GM12878 (cell line): ENCODE data around the gene KRTAP10-9. TPM values are rescaled to one million over a fixed set of nuclear protein-coding genes. Genes with fewer than 3 reads are reported as not detected.

Source experiments
- ATAC-seq: fragments of 200-7000 bp; cut with Tn5 transposase; 3 replicates; pipeline ENCODE4 v1.9.1; 2020; ENCODE audit warnings: mild to moderate bottlenecking, moderate library complexity
- BruUV-seq: library from RNA; stranded (reverse); fragments of 400-500 nt; replicated peaks from 2 replicates; lab custom pipeline; 2021; lab: Mats Ljungman, UMichigan
- CTCF ChIA-PET: fragments of 300-600 bp; sonication (Branson Sonifier 250); formaldehyde crosslinking; extraction: SDS; loops from one replicate; lab custom pipeline; 2021; ENCODE audit warnings: inconsistent platforms; lab: Yijun Ruan, JAX
- POLR2A ChIA-PET: fragments of 350-600 bp; formaldehyde crosslinking; extraction: SDS; loops from one replicate; lab custom pipeline; 2021; ENCODE audit warnings: inconsistent platforms; lab: Charles Lee
- RAD21 ChIA-PET: fragments of 300-600 bp; sonication (Branson Sonifier 250); formaldehyde crosslinking; loops from one replicate; lab custom pipeline; 2023; ENCODE audit warnings: antibody characterized with exemption; ENCODE audit not compliant: unreplicated experiment; lab: Charles Lee
- SMC1A ChIA-PET: fragments of 300-600 bp; sonication (Branson Sonifier 250); formaldehyde crosslinking; loops from one replicate; lab custom pipeline; 2023; ENCODE audit not compliant: unreplicated experiment, uncharacterized antibody; lab: Charles Lee
- DNase-seq: peaks from one replicate; pipeline ENCODE4 v3.0.0-alpha.2; 2011; ENCODE audit warnings: low read depth, low spot score
- FAIRE-seq: peaks from 3 replicates; lab custom pipeline; 2011; peaks lifted over from hg19 to GRCh38; lab: Jason Lieb, UNC
- H2AFZ ChIP-seq: 2 replicates; pipeline ENCODE4 v1.6.0; 2011; ENCODE audit warnings: low read depth, low read length, control low read depth; ENCODE audit not compliant: control insufficient read depth
- H3K27ac ChIP-seq: 2 replicates; pipeline ENCODE4 v1.5.1; 2011; ENCODE audit warnings: control low read depth; ENCODE audit not compliant: control insufficient read depth, insufficient read depth
- H3K27me3 ChIP-seq, 2 experiments: replicated peaks in 1 of 2; 2 replicates each; pipeline versions ENCODE4 v1.6.0 to v1.6.1; 2011; ENCODE audit warnings: low read length in 1 of 2; ENCODE audit not compliant: control insufficient read depth in 2 of 2, insufficient read depth in 2 of 2
- H3K36me3 ChIP-seq, 2 experiments: 2 replicates each; pipeline ENCODE4 v1.5.1; 2011; ENCODE audit warnings: low read length in 1 of 2; ENCODE audit not compliant: control insufficient read depth in 2 of 2, insufficient read depth in 2 of 2
- H3K4me1 ChIP-seq: 2 replicates; pipeline ENCODE4 v1.6.1; 2011; ENCODE audit warnings: mild to moderate bottlenecking, low read length, moderate library complexity, mixed read lengths; ENCODE audit not compliant: control insufficient read depth, insufficient read depth
- H3K4me2 ChIP-seq: 2 replicates; pipeline ENCODE4 v1.6.0; 2011; ENCODE audit warnings: control low read depth; ENCODE audit not compliant: control insufficient read depth, insufficient read depth
- H3K4me3 ChIP-seq: fragments of 200-600 bp; sonication (generic); 2 replicates; pipeline ENCODE4 v1.5.1; 2016
- H3K79me2 ChIP-seq: 2 replicates; pipeline ENCODE4 v1.6.0; 2011; ENCODE audit warnings: low read length; ENCODE audit not compliant: control insufficient read depth, insufficient read depth
- H3K9ac ChIP-seq: 2 replicates; pipeline ENCODE4 v1.8.0; 2011; ENCODE audit warnings: low read length, control low read depth, mixed read lengths; ENCODE audit not compliant: control insufficient read depth, insufficient read depth
- H3K9me3 ChIP-seq: replicated peaks from 3 replicates; pipeline ENCODE4 v1.5.1; 2011; ENCODE audit warnings: mild to moderate bottlenecking, low read length; ENCODE audit not compliant: control insufficient read depth, insufficient read depth
- H4K20me1 ChIP-seq: 2 replicates; pipeline ENCODE4 v1.6.0; 2011; ENCODE audit not compliant: control insufficient read depth, insufficient read depth
- CEBPZ ChIP-seq: fragments of 150-350 bp; IDR thresholded peaks from 2 replicates; pipeline ENCODE4 v1.6.1; 2016; ENCODE audit warnings: low read depth, low read length
- EZH2 ChIP-seq: IDR thresholded peaks from 2 replicates; pipeline ENCODE4 v1.6.1; 2012; ENCODE audit warnings: low read depth, mild to moderate bottlenecking, control low read depth, inconsistent platforms, low read length, borderline replicate concordance; ENCODE audit not compliant: control insufficient read depth
- HDAC6 ChIP-seq: fragments of 200-600 bp; sonication (generic); IDR thresholded peaks from one replicate; pipeline ENCODE4 v1.8.0; 2017; ENCODE audit warnings: antibody characterized with exemption; ENCODE audit not compliant: unreplicated experiment
- MEF2B ChIP-seq: fragments of 450-650 bp; IDR thresholded peaks from 2 replicates; pipeline ENCODE4 v1.6.1; 2018; ENCODE audit warnings: mild to moderate bottlenecking, moderate library complexity; ENCODE audit not compliant: partially characterized antibody, poor library complexity, severe bottlenecking
- RAD21 ChIP-seq: IDR thresholded peaks from 2 replicates; pipeline ENCODE4 v1.6.1; 2011; ENCODE audit warnings: mild to moderate bottlenecking, low read depth, low read length, moderate library complexity; ENCODE audit not compliant: insufficient read depth
- SMAD5 ChIP-seq: IDR thresholded peaks from 2 replicates; pipeline ENCODE4 v1.6.1; 2016; ENCODE audit warnings: antibody characterized with exemption, low read depth
- ZBTB33 ChIP-seq: fragments of 450-650 bp; IDR thresholded peaks from 2 replicates; pipeline ENCODE4 v1.6.1; 2017; ENCODE audit warnings: mild to moderate bottlenecking
- WGBS: methylation state at CpG from one replicate; pipeline ENCODE4 v1.1.6; 2016; ENCODE audit warnings: low lambda C conversion rate; ENCODE audit not compliant: insufficient replicate concordance, insufficient coverage; ENCODE audit errors: missing lambda C conversion rate; 5-methylcytosine and 5-hydroxymethylcytosine counted together
- in situ Hi-C: fragments of 300-500 bp; cut with MboI; formaldehyde crosslinking; loops from 9 replicates; pipeline ENCODE4 v1.14.3; 2018; ENCODE audit warnings: mixed read lengths
- intact Hi-C: fragments of 100-400 bp; cut with micrococcal nuclease; formaldehyde crosslinking; loops from one replicate; pipeline ENCODE4 v1.14.2; 2022; ENCODE audit not compliant: unreplicated experiment
- polyA plus RNA-seq, 11 experiments: library from polyadenylated mRNA; depleted of rRNA in 4 of 11; unstranded in 6 of 11; stranded (reverse) in 5 of 11; fragments of >200 nt; fragmentation: Nextera tagmentation in 4 of 11; fragmentation: Illumina TruSeq in 1 of 11; extraction: Ambion mirVana in 4 of 11; extraction: Trizol in 1 of 11; gene quantifications; 1 replicate in 1 of 11; 2 replicates in 10 of 11; pipeline versions ENCODE4 v1.2.1 to v1.2.3, GENCODE V29; 2011 to 2016; ENCODE audit warnings: inconsistent platforms in 2 of 11, missing spikeins in 2 of 11, low read depth in 1 of 11
- total RNA-seq, 4 experiments: library from RNA; depleted of rRNA in 3 of 4; stranded (reverse); fragments of >200 nt in 3 of 4; fragmentation: Illumina TruSeq in 1 of 4; extraction: Trizol in 1 of 4; gene quantifications; 2 replicates each; pipeline versions ENCODE4 v1.2.1 to v1.2.3, GENCODE V29; 2013 to 2021
- TF ChIP-seq, protein P1 (sequence below): fragments of 150-350 bp; IDR thresholded peaks from 2 replicates; pipeline ENCODE4 v1.6.1; 2014; ENCODE audit warnings: mild to moderate bottlenecking, low read depth, low read length
- TF ChIP-seq, protein P2 (sequence below): fragments of 450-650 bp; formaldehyde crosslinking; IDR thresholded peaks from 2 replicates; pipeline ENCODE4 v1.4.0; 2020; ENCODE audit warnings: mild to moderate bottlenecking, moderate library complexity
- TF ChIP-seq, protein P3 (sequence below): IDR thresholded peaks from 2 replicates; pipeline ENCODE4 v1.6.1; 2011; ENCODE audit warnings: borderline replicate concordance, low read depth, mild to moderate bottlenecking, moderate library complexity, low read length; ENCODE audit not compliant: insufficient read depth, poor library complexity, severe bottlenecking

Gene KRTAP10-9
- total and polyA plus RNA-seq, 10 of the 15 experiments (the other 5 are each of a cell fraction or from before 2014, with no cell fraction given) = not detected

DNA sequence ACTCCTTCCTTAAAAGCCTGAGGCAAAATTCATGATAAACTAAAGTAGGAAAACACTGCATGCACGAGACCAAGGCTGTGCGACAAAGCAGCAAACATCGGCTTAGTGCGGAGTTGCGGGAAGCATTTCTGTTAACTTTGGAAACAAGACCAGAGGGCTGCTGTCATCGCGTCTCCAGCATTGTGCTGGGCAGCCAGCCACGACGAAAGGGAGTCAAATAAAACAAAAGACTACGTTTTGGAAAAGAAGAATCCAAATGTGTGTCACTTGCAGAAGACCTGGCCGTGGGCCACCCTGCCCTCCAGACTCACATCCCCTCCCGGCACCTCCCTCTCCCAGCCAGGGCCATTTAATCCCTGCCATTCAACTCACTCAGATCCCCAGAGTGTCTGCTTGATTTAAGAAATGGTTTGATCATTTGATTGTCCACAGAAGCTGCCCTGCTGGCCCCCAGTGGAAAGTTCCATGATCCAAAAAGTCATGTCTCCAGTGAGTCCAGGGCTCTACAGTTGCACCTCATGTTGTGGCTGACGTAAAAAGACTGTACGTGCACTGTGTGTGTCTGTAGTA, 16.9 kb downstream of the KRTAP10-9 start:
- SMC1A ChIA-PET = no interaction called here
- no peaks in the 10 kb centered on the region for H4K20me1 ChIP-seq
- no peaks in the 10 kb centered on the region for H3K79me2 ChIP-seq
- H3K27me3 ChIP-seq = no peaks in the 10 kb centered on the region
- ATAC-seq (no peak), FAIRE-seq (no peak), DNase-seq (no peak)
- H3K9me3 ChIP-seq = peaks cover 1% of the 10 kb centered on the region; the same call in 1 of the 3 replicates
- in situ Hi-C loops (no loop called here), intact Hi-C loops (no loop called here)
- H3K4me2 ChIP-seq = no peak overlapping the region
- POLR2A ChIA-PET = no interaction called here
- CTCF ChIA-PET = no interaction called here
- BruUV-seq = no TSS peak
- H3K9ac ChIP-seq = no peak overlapping the region
- no peak overlapping the region for H3K4me3 ChIP-seq
- H2AFZ ChIP-seq = no peak overlapping the region
- 57% methylated on average over 13 of the region's 14 CpGs for WGBS
- no peaks in the 10 kb centered on the region for H3K4me1 ChIP-seq
- no peak overlapping the region for H3K27ac ChIP-seq
- H3K36me3 ChIP-seq = no peaks in the 10 kb centered on the region
- RAD21 ChIA-PET = no interaction called here
- no peak for TF ChIP-seq CEBPZ
- TF ChIP-seq EZH2 = no peak
- TF ChIP-seq ZBTB33 = no peak
- TF ChIP-seq MEF2B = no peak
- TF ChIP-seq, protein P1, sequence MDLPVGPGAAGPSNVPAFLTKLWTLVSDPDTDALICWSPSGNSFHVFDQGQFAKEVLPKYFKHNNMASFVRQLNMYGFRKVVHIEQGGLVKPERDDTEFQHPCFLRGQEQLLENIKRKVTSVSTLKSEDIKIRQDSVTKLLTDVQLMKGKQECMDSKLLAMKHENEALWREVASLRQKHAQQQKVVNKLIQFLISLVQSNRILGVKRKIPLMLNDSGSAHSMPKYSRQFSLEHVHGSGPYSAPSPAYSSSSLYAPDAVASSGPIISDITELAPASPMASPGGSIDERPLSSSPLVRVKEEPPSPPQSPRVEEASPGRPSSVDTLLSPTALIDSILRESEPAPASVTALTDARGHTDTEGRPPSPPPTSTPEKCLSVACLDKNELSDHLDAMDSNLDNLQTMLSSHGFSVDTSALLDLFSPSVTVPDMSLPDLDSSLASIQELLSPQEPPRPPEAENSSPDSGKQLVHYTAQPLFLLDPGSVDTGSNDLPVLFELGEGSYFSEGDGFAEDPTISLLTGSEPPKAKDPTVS = no peak
- TF ChIP-seq, protein P2, sequence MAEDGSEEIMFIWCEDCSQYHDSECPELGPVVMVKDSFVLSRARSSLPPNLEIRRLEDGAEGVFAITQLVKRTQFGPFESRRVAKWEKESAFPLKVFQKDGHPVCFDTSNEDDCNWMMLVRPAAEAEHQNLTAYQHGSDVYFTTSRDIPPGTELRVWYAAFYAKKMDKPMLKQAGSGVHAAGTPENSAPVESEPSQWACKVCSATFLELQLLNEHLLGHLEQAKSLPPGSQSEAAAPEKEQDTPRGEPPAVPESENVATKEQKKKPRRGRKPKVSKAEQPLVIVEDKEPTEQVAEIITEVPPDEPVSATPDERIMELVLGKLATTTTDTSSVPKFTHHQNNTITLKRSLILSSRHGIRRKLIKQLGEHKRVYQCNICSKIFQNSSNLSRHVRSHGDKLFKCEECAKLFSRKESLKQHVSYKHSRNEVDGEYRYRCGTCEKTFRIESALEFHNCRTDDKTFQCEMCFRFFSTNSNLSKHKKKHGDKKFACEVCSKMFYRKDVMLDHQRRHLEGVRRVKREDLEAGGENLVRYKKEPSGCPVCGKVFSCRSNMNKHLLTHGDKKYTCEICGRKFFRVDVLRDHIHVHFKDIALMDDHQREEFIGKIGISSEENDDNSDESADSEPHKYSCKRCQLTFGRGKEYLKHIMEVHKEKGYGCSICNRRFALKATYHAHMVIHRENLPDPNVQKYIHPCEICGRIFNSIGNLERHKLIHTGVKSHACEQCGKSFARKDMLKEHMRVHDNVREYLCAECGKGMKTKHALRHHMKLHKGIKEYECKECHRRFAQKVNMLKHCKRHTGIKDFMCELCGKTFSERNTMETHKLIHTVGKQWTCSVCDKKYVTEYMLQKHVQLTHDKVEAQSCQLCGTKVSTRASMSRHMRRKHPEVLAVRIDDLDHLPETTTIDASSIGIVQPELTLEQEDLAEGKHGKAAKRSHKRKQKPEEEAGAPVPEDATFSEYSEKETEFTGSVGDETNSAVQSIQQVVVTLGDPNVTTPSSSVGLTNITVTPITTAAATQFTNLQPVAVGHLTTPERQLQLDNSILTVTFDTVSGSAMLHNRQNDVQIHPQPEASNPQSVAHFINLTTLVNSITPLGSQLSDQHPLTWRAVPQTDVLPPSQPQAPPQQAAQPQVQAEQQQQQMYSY (CRISPR knock-in tag) = no peak
- TF ChIP-seq RAD21 = no peak
- TF ChIP-seq, protein P3, sequence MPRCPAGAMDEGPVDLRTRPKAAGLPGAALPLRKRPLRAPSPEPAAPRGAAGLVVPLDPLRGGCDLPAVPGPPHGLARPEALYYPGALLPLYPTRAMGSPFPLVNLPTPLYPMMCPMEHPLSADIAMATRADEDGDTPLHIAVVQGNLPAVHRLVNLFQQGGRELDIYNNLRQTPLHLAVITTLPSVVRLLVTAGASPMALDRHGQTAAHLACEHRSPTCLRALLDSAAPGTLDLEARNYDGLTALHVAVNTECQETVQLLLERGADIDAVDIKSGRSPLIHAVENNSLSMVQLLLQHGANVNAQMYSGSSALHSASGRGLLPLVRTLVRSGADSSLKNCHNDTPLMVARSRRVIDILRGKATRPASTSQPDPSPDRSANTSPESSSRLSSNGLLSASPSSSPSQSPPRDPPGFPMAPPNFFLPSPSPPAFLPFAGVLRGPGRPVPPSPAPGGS = no peak
- TF ChIP-seq HDAC6 = no peak
- no peak for TF ChIP-seq SMAD5
